GM12878 (cell line): ENCODE results near the gene MRPL50. TPM values are rescaled to one million over a fixed set of nuclear protein-coding genes. Genes with fewer than 3 reads are reported as not detected.

Experiments
- ATAC-seq: fragments of 200-7000 bp; cut with Tn5 transposase; 3 replicates; pipeline ENCODE4 v1.9.1; 2020; ENCODE audit warnings: mild to moderate bottlenecking, moderate library complexity
- BruUV-seq: library from RNA; stranded (reverse); fragments of 400-500 nt; replicated peaks from 2 replicates; lab custom pipeline; 2021; lab: Mats Ljungman, UMichigan
- CTCF ChIA-PET: fragments of 300-600 bp; sonication (Branson Sonifier 250); formaldehyde crosslinking; extraction: SDS; loops from one replicate; lab custom pipeline; 2021; ENCODE audit warnings: inconsistent platforms; lab: Yijun Ruan, JAX
- POLR2A ChIA-PET: fragments of 350-600 bp; formaldehyde crosslinking; extraction: SDS; loops from one replicate; lab custom pipeline; 2021; ENCODE audit warnings: inconsistent platforms; lab: Charles Lee
- RAD21 ChIA-PET: fragments of 300-600 bp; sonication (Branson Sonifier 250); formaldehyde crosslinking; loops from one replicate; lab custom pipeline; 2023; ENCODE audit warnings: antibody characterized with exemption; ENCODE audit not compliant: unreplicated experiment; lab: Charles Lee
- SMC1A ChIA-PET: fragments of 300-600 bp; sonication (Branson Sonifier 250); formaldehyde crosslinking; loops from one replicate; lab custom pipeline; 2023; ENCODE audit not compliant: unreplicated experiment, uncharacterized antibody; lab: Charles Lee
- DNase-seq: peaks from one replicate; pipeline ENCODE4 v3.0.0-alpha.2; 2011; ENCODE audit warnings: low read depth, low spot score
- FAIRE-seq: peaks from 3 replicates; lab custom pipeline; 2011; peaks lifted over from hg19 to GRCh38; lab: Jason Lieb, UNC
- H2AFZ ChIP-seq: 2 replicates; pipeline ENCODE4 v1.6.0; 2011; ENCODE audit warnings: low read depth, low read length, control low read depth; ENCODE audit not compliant: control insufficient read depth
- H3K27ac ChIP-seq: 2 replicates; pipeline ENCODE4 v1.5.1; 2011; ENCODE audit warnings: control low read depth; ENCODE audit not compliant: control insufficient read depth, insufficient read depth
- H3K27me3 ChIP-seq, 2 experiments: replicated peaks in 1 of 2; 2 replicates each; pipeline versions ENCODE4 v1.6.0 to v1.6.1; 2011; ENCODE audit warnings: low read length in 1 of 2; ENCODE audit not compliant: control insufficient read depth in 2 of 2, insufficient read depth in 2 of 2
- H3K36me3 ChIP-seq, 2 experiments: 2 replicates each; pipeline ENCODE4 v1.5.1; 2011; ENCODE audit warnings: low read length in 1 of 2; ENCODE audit not compliant: control insufficient read depth in 2 of 2, insufficient read depth in 2 of 2
- H3K4me1 ChIP-seq: 2 replicates; pipeline ENCODE4 v1.6.1; 2011; ENCODE audit warnings: mild to moderate bottlenecking, low read length, moderate library complexity, mixed read lengths; ENCODE audit not compliant: control insufficient read depth, insufficient read depth
- H3K4me2 ChIP-seq: 2 replicates; pipeline ENCODE4 v1.6.0; 2011; ENCODE audit warnings: control low read depth; ENCODE audit not compliant: control insufficient read depth, insufficient read depth
- H3K4me3 ChIP-seq: fragments of 200-600 bp; sonication (generic); 2 replicates; pipeline ENCODE4 v1.5.1; 2016
- H3K79me2 ChIP-seq: 2 replicates; pipeline ENCODE4 v1.6.0; 2011; ENCODE audit warnings: low read length; ENCODE audit not compliant: control insufficient read depth, insufficient read depth
- H3K9ac ChIP-seq: 2 replicates; pipeline ENCODE4 v1.8.0; 2011; ENCODE audit warnings: low read length, control low read depth, mixed read lengths; ENCODE audit not compliant: control insufficient read depth, insufficient read depth
- H3K9me3 ChIP-seq: replicated peaks from 3 replicates; pipeline ENCODE4 v1.5.1; 2011; ENCODE audit warnings: mild to moderate bottlenecking, low read length; ENCODE audit not compliant: control insufficient read depth, insufficient read depth
- H4K20me1 ChIP-seq: 2 replicates; pipeline ENCODE4 v1.6.0; 2011; ENCODE audit not compliant: control insufficient read depth, insufficient read depth
- CBX5 ChIP-seq: sonication (generic); IDR thresholded peaks from 2 replicates; pipeline ENCODE4 v1.6.1; 2016; ENCODE audit warnings: low read depth, moderate library complexity, mild to moderate bottlenecking, inconsistent platforms
- IRF5 ChIP-seq: fragments of 450-650 bp; IDR thresholded peaks from 2 replicates; pipeline ENCODE4 v1.6.1; 2017; ENCODE audit warnings: borderline replicate concordance
- JUND ChIP-seq: IDR thresholded peaks from 2 replicates; pipeline ENCODE4 v1.6.1; 2012; ENCODE audit warnings: low read depth, mild to moderate bottlenecking, low read length, improper control_type of control experiment, moderate library complexity
- SIX5 ChIP-seq: IDR thresholded peaks from 2 replicates; pipeline ENCODE4 v1.6.1; 2011; ENCODE audit warnings: mild to moderate bottlenecking, low read depth, low read length, moderate library complexity; ENCODE audit not compliant: severe bottlenecking
- WGBS: methylation state at CpG from one replicate; pipeline ENCODE4 v1.1.6; 2016; ENCODE audit warnings: low lambda C conversion rate; ENCODE audit not compliant: insufficient replicate concordance, insufficient coverage; ENCODE audit errors: missing lambda C conversion rate; 5-methylcytosine and 5-hydroxymethylcytosine counted together
- in situ Hi-C: fragments of 300-500 bp; cut with MboI; formaldehyde crosslinking; loops from 9 replicates; pipeline ENCODE4 v1.14.3; 2018; ENCODE audit warnings: mixed read lengths
- intact Hi-C: fragments of 100-400 bp; cut with micrococcal nuclease; formaldehyde crosslinking; loops from one replicate; pipeline ENCODE4 v1.14.2; 2022; ENCODE audit not compliant: unreplicated experiment
- polyA plus RNA-seq, 11 experiments: library from polyadenylated mRNA; depleted of rRNA in 4 of 11; unstranded in 6 of 11; stranded (reverse) in 5 of 11; fragments of >200 nt; fragmentation: Nextera tagmentation in 4 of 11; fragmentation: Illumina TruSeq in 1 of 11; extraction: Ambion mirVana in 4 of 11; extraction: Trizol in 1 of 11; gene quantifications; 1 replicate in 1 of 11; 2 replicates in 10 of 11; pipeline versions ENCODE4 v1.2.1 to v1.2.3, GENCODE V29; 2011 to 2016; ENCODE audit warnings: inconsistent platforms in 2 of 11, missing spikeins in 2 of 11, low read depth in 1 of 11
- total RNA-seq, 4 experiments: library from RNA; depleted of rRNA in 3 of 4; stranded (reverse); fragments of >200 nt in 3 of 4; fragmentation: Illumina TruSeq in 1 of 4; extraction: Trizol in 1 of 4; gene quantifications; 2 replicates each; pipeline versions ENCODE4 v1.2.1 to v1.2.3, GENCODE V29; 2013 to 2021
- TF ChIP-seq, protein P1 (sequence below): fragments of 450-650 bp; IDR thresholded peaks from 2 replicates; pipeline ENCODE4 v1.6.1; 2017; ENCODE audit warnings: mild to moderate bottlenecking, moderate library complexity

The MRPL50 gene
- total and polyA plus RNA-seq, 10 of the 15 experiments (the other 5 are each of a cell fraction or from before 2014, with no cell fraction given) = 12.8 to 79.4 (median 27.9) TPM

GRCh38 chr9:101398930-101399642 lies 668 bp upstream of the MRPL50 start:
- H3K27ac ChIP-seq = peak overlapping the region; percentile 72
- peak; percentile 24 for ATAC-seq
- CTCF ChIA-PET = interaction anchor here (0.7 to 3.6 kb wide), 8 partner anchors 11 to 280 kb away, joined by 3 to 23 read pairs (median 4); no protein-coding TSS in a partner anchor
- H3K27me3 ChIP-seq = no peaks in the 10 kb centered on the region
- no peak for TF ChIP-seq IRF5
- TF ChIP-seq, protein P1, sequence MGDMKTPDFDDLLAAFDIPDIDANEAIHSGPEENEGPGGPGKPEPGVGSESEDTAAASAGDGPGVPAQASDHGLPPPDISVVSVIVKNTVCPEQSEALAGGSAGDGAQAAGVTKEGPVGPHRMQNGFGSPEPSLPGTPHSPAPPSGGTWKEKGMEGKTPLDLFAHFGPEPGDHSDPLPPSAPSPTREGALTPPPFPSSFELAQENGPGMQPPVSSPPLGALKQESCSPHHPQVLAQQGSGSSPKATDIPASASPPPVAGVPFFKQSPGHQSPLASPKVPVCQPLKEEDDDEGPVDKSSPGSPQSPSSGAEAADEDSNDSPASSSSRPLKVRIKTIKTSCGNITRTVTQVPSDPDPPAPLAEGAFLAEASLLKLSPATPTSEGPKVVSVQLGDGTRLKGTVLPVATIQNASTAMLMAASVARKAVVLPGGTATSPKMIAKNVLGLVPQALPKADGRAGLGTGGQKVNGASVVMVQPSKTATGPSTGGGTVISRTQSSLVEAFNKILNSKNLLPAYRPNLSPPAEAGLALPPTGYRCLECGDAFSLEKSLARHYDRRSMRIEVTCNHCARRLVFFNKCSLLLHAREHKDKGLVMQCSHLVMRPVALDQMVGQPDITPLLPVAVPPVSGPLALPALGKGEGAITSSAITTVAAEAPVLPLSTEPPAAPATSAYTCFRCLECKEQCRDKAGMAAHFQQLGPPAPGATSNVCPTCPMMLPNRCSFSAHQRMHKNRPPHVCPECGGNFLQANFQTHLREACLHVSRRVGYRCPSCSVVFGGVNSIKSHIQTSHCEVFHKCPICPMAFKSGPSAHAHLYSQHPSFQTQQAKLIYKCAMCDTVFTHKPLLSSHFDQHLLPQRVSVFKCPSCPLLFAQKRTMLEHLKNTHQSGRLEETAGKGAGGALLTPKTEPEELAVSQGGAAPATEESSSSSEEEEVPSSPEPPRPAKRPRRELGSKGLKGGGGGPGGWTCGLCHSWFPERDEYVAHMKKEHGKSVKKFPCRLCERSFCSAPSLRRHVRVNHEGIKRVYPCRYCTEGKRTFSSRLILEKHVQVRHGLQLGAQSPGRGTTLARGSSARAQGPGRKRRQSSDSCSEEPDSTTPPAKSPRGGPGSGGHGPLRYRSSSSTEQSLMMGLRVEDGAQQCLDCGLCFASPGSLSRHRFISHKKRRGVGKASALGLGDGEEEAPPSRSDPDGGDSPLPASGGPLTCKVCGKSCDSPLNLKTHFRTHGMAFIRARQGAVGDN = no peak
- TF ChIP-seq CBX5 = 0 out of 2 replicates have a peak, but pooled peaks have one; percentile 9
- 0 out of 2 replicates have a peak, but pooled peaks have one; percentile 1 for TF ChIP-seq JUND
- TF ChIP-seq SIX5 = no peak
- RAD21 ChIA-PET = interaction anchor here (0.7 to 3.0 kb wide), 9 partner anchors 11 to 134 kb away, joined by 3 to 14 read pairs (median 6); partner anchors contain the start of gene RNF20
- no TSS peak for BruUV-seq
- H3K4me1 ChIP-seq = 0 out of 2 replicates have a peak, but pooled peaks cover 3% of the 10 kb centered on the region
- H3K79me2 ChIP-seq = peaks cover 63% of the 10 kb centered on the region
- SMC1A ChIA-PET = interaction anchor here (0.7 to 2.7 kb wide), 12 partner anchors 10 to 134 kb away, joined by 3 to 12 read pairs (median 4); no protein-coding TSS in a partner anchor
- intact Hi-C loops (loop anchor here (2.0 to 5.0 kb wide), 2 partner anchors 48 to 134 kb away; partner anchors contain the start of gene RNF20), in situ Hi-C loops (loop anchor here (5.0 kb wide), 1 partner anchor 133 kb away; the partner anchor contains the start of gene RNF20)
- peaks cover 0 to 28% of the 10 kb centered on the region in 2 experiments; a peak in 2 of 4 replicates for H3K36me3 ChIP-seq
- peaks cover 16% of the 10 kb centered on the region for H3K9me3 ChIP-seq
- DNase-seq = no peak
- H3K9ac ChIP-seq = peak overlapping the region; percentile 76
- POLR2A ChIA-PET = interaction anchor here (0.6 to 2.4 kb wide), 10 partner anchors 22 to 1051 kb away, joined by 3 to 16 read pairs (median 4); partner anchors contain the start of gene RNF20
- no peak for FAIRE-seq
- H2AFZ ChIP-seq = peak overlapping the region; percentile 51; the same call in 1 of the 2 replicates
- WGBS = 2% methylated on average over 28 of the region's 28 CpGs
- H3K4me3 ChIP-seq = peak overlapping the region; percentile 80
- H3K4me2 ChIP-seq = peak overlapping the region; percentile 94
- H4K20me1 ChIP-seq = no peaks in the 10 kb centered on the region
